Left lobe of liver (tissue), 2 donors: ENCODE results near the gene SPG7. TPM values are rescaled to one million over a fixed set of nuclear protein-coding genes. Genes with fewer than 3 reads are reported as not detected.

ENCODE experiments used
- ATAC-seq: fragments of 200-7000 bp; cut with Tn5 transposase; one replicate; pipeline ENCODE4 v1.9.1; 2020; ENCODE audit warnings: mild to moderate bottlenecking, moderate library complexity
- DNase-seq: peaks from one replicate; pipeline ENCODE4 v3.0.0-alpha.2; 2020; ENCODE audit warnings: low spot score
- total RNA-seq: library from RNA; stranded (reverse); gene quantifications from one replicate; pipeline ENCODE4 v1.2.1, GENCODE V29; 2021
- donor health status: DM: no; HTN: no; CAD: no; lungs with moderate emphysema.
- donor health status: DM: no; HTN: yes; CAD: no.

Gene SPG7
- total RNA-seq, 1 donor from 2014 or later: 68.1 TPM

DNA sequence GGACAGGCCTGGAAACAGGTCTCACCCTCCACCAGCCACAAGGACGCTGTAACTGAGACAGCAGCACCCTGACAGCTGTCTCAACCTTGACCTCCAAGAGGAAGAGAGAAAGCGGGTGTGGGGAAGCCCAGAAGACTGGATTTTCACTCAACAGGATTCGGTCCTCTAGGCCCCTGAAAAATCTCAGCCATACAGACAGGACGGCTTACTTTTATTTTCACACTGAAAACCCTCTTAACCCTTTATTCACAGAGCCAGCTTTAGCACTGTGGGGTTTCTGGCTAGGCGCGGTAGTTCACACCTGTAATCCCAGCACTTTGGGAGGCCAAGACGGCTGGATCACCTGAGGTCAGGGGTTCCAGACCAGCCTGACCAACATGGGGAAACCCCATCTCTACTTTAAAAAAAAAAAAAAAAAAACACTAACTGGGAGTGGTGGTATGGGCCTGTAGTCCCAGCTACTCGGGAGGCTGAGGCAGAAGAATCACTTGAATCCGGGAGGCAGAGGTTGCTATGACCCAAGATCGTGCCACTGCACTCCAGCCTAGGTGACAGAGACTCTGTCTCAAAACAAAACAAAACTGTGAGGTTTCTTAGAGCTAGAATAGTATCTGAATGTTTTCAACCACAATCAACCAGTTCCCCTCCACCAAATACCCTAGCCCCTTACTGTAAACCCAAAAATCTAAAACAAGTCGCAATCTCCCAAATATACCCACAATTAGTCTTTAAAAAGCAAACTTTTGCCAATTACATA lies 23.1 kb upstream of the SPG7 start:
- no peak for ATAC-seq
- DNase-seq: no peak

DNA sequence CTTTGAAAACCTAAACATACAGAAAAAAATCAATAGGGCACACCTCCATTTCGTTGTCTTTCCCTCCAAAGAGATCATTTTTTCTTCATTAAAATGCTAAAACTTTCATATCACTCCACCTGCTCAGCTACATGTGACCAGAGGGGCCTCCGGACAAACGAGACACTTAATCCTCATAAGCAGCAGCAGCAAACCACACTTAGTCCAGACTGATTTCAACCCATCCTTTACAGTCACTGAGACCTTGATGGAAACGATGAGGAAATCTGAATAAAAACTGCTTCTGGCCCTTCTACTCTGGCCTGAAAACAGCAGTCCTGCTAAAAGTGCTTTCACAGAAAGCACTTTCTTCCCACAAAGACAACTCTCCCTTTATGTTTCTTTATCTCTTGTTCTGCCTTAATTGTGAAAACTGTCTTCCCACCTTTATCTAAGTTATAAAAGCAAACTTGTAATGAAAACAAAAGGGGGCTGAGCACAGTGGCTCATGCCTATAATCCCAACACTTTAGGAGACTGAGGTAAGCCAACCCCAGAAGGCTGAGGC lies 22.4 kb upstream of the SPG7 start:
- ATAC-seq (no peak), DNase-seq (no peak)

DNA sequence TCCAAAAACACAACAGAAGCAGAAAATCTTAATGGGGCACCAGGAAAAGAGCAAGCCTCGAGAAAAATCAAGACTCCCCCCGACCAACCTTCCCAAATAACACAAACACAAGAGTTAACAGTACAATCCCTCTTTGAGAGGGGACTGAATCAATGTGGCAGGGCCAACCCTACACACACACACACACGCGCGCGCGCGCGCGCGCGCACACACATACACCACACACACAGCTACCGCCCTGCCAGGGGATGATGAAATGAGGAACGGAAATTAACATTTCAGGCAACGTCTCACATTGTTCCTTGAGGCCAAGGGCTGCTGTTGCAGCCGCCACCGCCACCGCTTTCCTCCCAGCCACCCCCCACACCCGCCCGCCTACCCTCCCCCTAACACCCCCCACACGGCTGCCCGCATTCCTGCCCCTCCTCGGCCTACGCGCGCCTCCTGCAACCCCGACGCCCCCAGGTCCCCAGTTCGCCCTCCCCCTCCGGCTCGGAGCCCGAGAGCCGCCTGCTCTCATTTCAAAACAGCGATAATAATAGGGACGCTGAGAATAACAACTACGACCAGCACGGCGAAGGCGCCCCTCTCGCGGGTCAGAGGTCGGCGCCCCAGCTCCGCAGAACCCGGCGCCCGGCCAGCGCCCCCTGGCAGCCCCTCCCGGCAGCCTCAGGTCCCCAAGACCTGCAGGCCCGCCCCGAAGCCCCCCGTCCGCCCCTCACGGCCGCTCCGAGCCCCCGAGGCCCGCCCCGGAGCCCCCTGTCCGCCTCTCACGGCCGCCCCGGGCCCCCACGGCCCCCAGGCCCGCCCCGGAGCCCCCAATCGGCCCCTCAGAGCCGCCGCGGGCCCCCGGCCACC lies 18.9 kb upstream of the SPG7 start:
- DNase-seq: peak; percentile 82
- peak; percentile 51 for ATAC-seq

DNA sequence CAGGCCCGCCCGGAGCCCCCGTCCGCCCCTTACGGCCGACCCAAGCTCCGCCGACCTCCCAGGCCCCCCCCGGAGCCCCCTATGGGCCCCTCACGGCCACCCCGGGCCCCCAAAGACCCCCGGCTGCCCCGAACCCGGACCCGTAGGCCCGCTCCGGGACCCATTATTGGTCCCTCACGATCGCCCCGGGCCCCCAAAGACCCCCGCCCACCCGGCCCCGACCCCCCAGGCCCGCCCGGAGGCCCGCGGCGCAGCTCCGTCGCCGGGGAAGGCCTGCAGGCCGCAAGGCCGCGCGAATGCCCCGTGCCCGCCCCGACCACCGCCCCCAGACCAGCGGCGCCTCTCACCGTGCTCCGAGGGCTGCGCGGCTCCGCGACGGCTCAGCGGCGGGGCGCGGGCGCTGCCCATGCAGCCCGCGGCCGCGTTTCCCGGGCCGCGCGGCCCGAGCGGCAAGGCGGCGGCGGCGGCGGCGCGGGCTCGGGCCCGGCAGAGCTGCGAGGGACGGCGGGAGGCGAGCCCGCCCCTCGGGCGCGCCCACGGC lies 18.2 kb upstream of the SPG7 start:
- no peak for ATAC-seq
- DNase-seq: no peak

DNA sequence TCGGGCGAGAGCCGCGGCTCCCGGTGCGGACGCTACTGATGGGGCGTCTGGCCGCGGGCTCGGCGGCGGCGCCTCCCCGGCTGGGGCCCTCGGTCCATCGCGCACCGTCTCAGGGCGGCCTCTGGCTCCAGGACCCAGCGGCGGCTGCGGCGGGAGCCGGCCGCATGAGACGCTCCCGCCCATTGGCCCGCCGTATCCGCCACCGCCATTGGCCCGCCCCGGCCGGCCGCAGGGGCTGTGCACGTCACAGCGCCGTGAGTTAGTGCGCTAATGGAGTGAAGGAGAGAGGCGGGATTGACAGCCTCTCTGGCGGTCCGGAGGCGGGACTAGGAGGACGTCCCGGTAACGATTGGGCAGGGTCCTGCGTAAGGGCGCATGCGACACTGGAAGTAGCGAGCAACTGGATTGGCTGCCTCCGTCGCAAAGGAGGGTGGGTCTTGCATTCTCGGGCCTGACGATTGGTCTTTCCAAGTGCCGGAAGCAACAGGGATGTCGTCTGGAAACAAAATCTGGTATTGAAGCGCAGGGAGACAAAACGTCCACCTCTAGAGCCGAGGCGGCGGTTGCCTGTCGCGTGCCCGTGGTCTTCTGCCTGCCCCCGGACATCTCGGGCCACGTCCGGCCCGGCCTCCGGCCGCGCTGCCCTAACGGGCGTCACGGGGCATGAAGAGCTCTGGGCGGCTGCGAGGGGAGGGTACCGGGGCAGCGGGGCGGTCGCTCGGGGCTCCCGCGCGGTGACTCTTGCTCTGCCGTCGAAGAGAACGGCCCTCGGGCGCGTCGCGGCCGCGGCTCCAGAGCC lies 17.6 kb upstream of the SPG7 start, which contains the start of gene ANKRD11:
Gene ANKRD11 (minus strand): TSS at position 123 of the 799 bp plus-strand sequence. CDS start 173,542 bp downstream, outside the sequence.
- DNase-seq: peak; percentile 100
- ATAC-seq: peak; percentile 93

DNA sequence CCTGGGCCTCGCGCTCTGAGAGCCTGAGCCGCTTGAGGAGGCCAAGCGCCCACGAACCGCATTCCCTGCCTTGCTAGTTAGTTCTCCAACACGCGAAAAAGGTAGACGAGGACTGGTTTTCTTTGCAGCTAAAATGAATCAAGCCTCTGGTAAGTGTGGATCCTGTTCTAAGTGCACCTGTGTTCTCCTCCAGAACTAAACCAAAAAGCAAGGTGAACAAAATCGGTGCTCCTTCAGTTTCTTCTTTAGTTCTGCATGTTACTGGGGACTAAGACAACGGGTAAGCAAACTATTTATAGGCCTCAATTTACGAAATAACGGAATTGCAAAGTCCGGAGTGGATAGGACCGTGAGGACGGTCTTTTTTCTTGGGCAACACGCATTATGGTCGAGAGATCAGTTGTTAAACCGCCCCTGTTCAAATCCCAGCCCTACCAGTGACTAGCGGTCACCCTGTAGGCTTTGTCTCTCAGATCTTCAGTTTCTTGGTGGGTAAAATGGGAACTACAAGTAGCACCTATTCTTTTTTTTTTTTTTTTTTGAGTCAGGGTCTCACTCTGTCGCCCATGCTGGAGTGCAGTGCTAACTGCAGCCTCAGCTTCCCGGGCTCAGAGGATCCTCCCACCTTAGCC lies 16.8 kb upstream of the SPG7 start:
- DNase-seq (no peak), ATAC-seq (no peak)

DNA sequence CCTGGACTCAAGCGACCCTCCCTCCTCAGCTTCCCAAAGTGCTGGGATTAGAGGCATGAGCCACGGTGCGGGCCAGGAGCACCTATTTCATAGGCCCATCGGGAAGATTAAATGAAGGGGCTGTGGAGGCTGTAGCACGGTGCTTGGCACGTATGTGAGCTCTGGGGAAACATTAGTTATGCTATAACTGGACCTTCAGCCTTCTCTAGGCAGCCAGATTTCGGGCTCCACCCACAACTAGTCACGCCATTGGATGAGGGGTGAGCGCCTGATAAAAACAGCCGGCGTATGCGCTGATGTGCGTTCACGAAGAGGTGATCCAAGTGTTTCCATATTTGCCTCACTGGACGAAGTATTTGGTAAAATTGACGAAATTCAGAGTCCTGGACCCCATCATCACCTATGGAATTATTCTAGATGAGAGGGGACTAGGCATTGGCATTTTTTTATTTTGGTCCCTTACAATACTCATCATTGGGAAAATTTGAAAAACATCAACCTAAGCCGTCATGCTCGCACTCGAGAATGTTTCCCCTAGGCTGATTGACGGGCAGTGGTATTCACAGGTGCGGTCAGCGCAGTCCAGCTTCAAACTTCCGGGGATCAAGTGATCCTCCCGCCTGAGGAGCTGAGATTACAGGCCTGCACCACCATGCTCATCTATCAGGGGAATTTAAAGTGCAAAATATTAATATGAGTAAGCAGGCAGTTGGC lies 16.1 kb upstream of the SPG7 start:
- DNase-seq: no peak
- no peak for ATAC-seq

DNA sequence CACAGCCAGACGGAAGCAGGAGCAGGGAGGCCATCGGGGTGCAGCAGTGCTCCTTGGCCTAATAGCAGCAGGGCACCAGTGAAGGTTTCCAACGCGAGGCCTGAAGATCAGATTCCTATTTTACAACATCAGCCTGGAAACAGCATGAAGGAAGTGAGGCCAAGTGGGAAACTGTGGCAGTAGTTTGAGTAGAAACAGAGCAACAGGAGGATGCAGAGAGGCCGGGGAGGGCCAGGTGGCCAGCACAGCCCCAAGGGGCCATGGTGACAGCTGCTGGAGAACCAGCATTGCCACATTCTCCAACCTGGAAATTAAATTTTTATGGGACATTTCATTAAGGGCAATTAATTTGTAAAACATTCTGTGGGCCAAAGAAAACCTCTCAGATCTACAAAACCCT lies 14.4 kb upstream of the SPG7 start:
- DNase-seq (no peak), ATAC-seq (no peak)

DNA sequence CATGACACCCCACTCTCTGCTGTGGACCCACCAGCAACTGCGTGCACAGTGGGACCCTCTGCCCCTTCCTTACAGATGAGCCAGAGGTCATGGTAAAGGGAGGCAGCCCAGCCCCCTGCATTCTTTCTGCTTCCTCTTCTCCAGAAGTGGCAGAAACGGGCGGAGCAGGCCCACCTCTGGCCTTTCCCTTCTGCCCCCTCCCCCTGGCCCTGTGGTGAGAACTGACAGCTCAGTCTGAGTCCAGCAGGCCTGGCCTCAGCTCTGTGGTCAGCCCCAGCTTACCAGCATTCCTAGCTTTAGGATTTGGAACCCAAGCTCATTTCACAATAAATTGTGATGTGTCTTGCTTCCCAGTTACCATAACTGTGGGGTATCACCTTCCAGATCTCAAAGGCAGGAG lies 13.1 kb upstream of the SPG7 start:
- ATAC-seq (no peak), DNase-seq (no peak)

DNA sequence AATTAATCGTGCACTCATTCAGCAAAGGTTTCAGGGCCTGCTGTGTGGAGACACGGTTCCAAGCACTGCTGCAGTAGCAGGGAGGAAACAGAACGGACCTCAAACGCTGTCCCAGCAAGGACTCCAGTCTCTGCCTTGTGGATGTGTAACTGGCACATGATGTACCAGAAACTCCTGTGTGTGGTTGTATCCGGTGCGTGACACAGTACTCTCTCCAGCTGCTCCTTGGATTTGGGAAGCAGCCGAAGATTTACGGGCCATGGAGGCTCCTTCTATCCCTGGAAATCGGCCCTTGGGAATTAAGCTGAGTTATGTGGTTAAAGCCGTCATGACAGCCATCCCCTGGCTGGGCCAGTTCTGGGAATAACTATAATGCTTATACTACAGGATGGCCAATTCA lies 9.4 kb upstream of the SPG7 start:
- ATAC-seq: no peak
- DNase-seq: no peak

DNA sequence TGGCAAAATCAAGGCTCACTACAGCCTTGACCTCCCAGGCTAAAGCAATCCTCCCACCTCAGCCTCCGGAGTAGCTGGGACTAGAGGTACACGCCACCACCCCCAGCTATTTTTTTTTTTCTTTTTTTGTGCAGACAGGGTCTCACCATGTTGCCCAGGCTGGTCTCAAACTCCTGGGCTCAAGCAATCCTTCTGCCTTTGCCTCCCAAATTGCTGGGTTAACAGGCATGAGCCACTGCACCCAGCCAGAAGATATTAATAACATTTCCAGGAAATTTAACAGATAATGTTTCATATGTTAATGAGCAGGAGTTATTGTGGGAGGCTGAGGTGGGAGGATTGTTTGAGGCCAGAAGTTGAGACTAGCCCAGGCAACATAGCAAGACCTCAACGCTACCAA lies 8.4 kb upstream of the SPG7 start:
- ATAC-seq: no peak
- no peak for DNase-seq

DNA sequence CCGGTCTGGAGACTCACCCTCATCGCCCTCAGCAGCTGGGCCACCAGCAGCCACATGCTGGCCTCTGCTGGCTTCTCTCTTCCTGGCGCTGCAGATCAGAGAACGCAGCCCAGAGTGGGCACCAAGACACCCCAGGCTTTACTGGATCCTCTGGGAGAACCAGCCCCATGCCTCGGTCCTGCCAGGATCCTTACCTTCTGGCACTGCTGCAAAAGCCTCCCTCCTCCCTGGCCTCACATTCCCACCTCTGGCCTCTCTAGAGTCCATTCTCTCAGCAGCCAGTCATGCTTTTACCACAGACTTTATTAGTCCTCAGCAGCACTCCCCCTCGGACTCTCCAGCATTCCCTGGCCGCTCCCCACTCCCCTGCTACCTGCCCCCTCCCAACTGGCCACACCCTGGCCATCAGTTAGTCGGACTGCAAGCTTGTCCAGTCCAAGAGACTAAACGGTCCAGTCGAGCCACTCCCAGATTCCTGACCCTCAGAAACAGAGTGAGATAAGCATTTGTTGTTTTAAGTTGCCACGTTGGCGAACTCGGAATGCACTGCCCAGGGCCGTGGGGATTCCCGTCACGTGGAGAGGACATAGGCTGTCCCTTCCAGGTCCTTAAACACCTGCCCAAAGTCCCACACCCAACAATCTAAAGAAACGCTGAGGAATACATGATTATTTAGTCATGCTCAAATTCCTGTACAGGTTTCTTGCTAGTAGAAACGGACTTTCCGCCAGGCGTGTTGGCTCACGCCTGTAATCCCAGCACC lies 5.9 kb upstream of the SPG7 start:
- DNase-seq (no peak), ATAC-seq (no peak)

DNA sequence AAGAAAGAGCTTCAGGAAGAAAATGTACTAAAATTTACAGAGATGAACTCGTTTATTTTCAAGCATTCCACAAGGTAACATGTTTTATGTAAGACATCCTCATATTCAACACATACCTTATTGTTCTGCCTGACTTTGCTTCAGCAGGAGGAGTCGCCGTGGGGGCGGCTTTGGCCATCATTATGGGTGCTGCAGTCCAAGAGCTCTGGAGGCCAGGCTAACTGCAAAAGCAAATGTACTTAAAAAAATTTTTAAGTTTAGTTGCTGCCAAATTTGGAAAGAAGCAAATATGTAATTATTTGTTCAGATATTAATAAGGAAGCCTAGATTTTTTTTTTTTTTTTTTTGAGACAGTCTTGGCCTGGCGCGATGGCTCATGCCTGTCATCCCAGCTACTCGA lies 4.1 kb upstream of the SPG7 start:
- no peak for ATAC-seq
- DNase-seq: no peak

DNA sequence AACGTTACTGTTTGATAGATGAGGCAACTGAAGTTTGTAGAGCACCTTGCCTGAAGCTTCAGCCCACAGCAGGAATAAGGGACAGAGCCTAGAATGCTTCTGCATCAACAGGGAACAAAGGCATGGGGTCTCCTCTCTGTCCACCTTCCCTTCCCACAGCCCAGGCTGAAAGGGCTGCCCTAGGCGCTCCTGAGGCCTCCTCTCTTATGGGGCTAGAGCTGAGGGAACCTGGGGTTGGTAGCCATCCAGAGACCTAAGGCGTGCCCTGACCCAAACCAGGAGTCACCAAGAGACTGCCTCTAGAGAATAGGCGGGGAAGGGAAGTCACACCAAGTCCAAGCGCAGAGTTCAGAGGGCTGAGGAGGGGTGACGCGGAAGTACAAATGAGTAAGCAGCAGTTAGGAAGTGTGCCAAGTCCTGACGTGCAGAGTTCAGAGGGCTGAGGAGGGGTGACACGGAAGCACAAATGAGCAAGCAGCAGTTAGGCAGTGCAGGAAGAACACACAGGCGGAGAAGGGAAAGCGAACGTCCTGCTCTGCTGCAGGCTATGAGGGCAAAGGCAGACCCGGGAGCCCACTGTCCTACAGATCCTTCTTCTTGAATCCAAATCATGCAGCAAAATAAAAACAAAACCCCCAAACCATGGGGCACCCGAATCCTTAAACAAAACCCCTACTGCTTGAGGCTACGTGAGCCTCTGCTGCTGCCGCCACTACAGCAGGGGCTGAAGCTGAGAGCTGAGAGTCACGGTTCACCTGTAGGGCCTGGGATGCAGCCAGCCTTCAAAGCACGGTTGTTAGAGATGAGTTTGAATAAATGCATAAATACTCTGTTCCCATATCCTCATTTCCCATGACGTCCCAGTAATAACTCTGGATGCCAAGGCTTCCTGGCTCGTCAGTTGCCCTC lies 2.7 kb upstream of the SPG7 start:
- ATAC-seq (peak; percentile 68), DNase-seq (peak; percentile 95)

DNA sequence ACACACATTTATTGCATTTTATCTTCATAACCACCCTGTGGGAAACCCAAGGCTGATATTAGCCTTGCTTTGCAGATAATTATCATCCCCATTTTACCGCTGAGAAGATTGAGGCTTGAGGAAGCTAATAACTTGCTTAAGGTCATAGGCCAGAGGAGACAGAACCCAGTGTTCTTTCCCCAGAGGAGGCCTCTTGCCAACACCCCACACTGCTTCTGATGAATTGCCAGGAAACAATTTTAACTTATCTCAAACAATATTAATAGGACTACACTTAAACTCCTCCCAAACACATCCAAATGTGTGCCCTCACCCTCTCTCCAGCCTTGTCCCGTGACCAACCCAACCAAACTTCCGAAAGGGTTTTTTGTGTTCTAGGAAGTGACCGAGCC lies 2.1 kb upstream of the SPG7 start:
- no peak for ATAC-seq

DNA sequence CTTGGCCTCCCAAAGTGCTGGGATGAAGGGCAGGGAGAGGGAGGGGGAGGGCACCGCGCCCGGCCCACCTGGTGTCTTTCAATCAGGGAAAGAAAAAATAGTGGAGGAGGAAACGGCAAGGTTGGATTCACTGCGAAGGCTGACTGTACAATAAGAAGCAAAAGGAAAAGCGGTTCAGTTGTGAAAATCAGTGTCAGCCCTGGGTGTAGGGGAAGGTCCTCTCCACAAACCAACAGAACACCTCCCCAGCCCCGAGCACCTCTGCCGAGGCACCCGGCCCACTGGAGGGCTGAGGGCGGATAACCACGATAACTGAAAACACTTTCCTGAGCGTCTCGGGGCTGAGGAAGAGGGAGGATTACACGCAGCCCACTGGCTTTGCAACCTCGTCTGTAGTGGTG lies 1.4 kb upstream of the SPG7 start:
- ATAC-seq (no peak), DNase-seq (no peak)

More for the DNA sequence above, 2.1 kb upstream of the SPG7 start:
- no peak for DNase-seq

DNA sequence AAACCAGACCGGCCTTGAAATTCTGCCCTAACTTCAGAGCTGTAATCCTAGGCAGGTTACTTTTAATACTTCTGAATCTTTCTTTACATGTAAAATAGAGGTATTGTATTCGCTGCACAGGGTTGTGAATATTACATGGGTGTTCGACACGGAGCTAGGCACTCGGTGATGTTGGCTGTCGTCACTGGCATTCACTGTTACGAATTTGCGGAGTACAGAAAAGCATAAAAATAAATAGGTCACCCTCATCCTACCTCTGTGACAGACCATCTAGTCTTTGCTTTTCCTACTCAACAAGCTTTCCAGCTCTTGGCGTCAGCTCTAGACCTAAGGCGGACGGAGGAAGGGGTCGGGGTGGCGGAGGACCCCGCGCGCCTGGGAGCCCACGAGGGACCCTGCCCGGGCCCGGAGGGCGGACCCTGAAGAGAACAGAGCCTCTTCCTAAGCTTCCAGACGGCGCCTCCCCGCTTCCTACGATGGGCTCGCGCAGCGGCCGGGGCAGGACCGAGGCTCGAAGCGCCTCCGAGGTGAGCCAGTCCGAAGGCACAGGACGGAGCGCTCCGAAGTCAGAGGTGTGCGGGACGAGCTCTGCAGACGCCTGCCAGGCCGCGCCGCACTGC lies 879 bp upstream of the SPG7 start:
- peak; percentile 27 for ATAC-seq
- no peak for DNase-seq
